ENCODE measurements around the gene TRMU. TPM values are rescaled to one million over a fixed set of nuclear protein-coding genes. Genes with fewer than 3 reads are reported as not detected.
"Not testable (repeated sequence)": the region's sequence is repeated elsewhere in the genome, so short reads cannot be mapped to it uniquely, and the experiment has no call there.

TRMU gene
- total and polyA plus RNA-seq, 2 of the 4 experiments (the other 2 are of a cell fraction): 19.0 to 36.4 TPM

DNA sequence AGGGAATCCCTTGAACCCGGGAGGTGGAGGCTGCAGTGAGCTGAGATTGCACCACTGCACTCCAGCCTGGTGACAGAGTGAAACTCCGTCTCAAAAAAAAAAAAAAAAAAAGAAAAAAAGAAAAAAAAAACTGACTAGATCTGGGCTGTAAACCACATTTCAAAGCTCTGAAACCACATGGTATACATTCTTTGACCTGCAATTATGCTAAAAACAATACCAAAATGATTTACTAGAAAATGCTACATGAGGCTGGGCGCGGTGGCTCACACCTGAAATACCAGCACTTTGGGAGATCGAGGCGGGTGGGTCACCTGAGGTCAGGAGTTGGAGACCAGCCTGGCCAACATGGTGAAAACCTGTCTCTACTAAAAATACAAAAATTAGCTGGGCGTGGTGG, 68.4 kb downstream of the TRMU start:
- H3K79me1 ChIP-seq (ENCODE audit: low read depth in 1 of 2, low read length in 2 of 2); H3K9ac ChIP-seq (ENCODE audit: low read depth, low read length); dilution Hi-C loops (cut with HindIII; ENCODE audit: low sequenced_read_pairs, unreplicated experiment); H3K9me3 ChIP-seq (ENCODE audit: control insufficient read depth, insufficient read depth, low read length); H2AK9ac ChIP-seq (replicated peaks; ENCODE audit: low read depth, low read length, poor library complexity); H3K4me1 ChIP-seq (ENCODE audit: control insufficient read depth, insufficient read depth, low read length); H4K20me1 ChIP-seq (ENCODE audit: insufficient read depth, low read length); H2BK5ac ChIP-seq (ENCODE audit: low read depth, low read length, poor library complexity, severe bottlenecking); H3K23ac ChIP-seq (ENCODE audit: low read depth, low read length); BruUV-seq (replicated peaks); H2BK20ac ChIP-seq (ENCODE audit: low read depth, low read length); H3K27ac ChIP-seq (ENCODE audit: insufficient read depth, low read length); H3K4ac ChIP-seq (ENCODE audit: low read depth, low read length); H4K5ac ChIP-seq (ENCODE audit: low read depth, low read length); DNase-seq; H2BK15ac ChIP-seq (ENCODE audit: low read depth, low read length); H4K91ac ChIP-seq (ENCODE audit: insufficient read depth, low read depth, low read length); H3K9me1 ChIP-seq (ENCODE audit: insufficient read depth, low read length); H3K18ac ChIP-seq (ENCODE audit: low read depth, low read length); H2AK5ac ChIP-seq (ENCODE audit: low read depth, low read length); POLR2A ChIA-PET (ENCODE audit: unreplicated experiment); H2AFZ ChIP-seq (replicated peaks; ENCODE audit: low read length, poor library complexity); H3K56ac ChIP-seq (ENCODE audit: extremely low read depth, insufficient read depth, low read length); H3K4me3 ChIP-seq (ENCODE audit: insufficient read depth, low read depth, low read length); H3K14ac ChIP-seq (replicated peaks; ENCODE audit: low read depth, low read length); H4K8ac ChIP-seq (ENCODE audit: low read depth in 2 of 2, low read length in 2 of 2); intact Hi-C loops (cut with micrococcal nuclease); H3K36me3 ChIP-seq (ENCODE audit: control insufficient read depth, insufficient read depth, low read length); H2BK120ac ChIP-seq (ENCODE audit: low read depth, low read length); ATAC-seq (ENCODE audit: low read depth); H3K4me2 ChIP-seq (ENCODE audit: low read depth, low read length); in situ Hi-C loops (cut with MboI; ENCODE audit: low sequenced_read_pairs): not testable (repeated sequence)
- CTCF ChIA-PET: interaction anchor here (0.6 kb wide), 1 partner anchor 23 kb away, joined by 3 read pairs; no protein-coding TSS in a partner anchor
- WGBS, 2 experiments (ENCODE audit: extremely low coverage in 2 of 2, insufficient read length in 1 of 2): 84% methylated on average over 5 of the region's 7 CpGs; no CpG with 5 or more reads in 1 of the 2 experiments
- H3K27me3 ChIP-seq (ENCODE audit: control insufficient read depth, insufficient read depth, low read length): peaks cover 13% of the 10 kb centered on the region
